ENCODE results near the gene CHL1. TPM values are rescaled to one million over a fixed set of nuclear protein-coding genes. Genes with fewer than 3 reads are reported as not detected.

CHL1 gene
- total RNA-seq, 1 experiment from 2014 or later = not detected

DNA sequence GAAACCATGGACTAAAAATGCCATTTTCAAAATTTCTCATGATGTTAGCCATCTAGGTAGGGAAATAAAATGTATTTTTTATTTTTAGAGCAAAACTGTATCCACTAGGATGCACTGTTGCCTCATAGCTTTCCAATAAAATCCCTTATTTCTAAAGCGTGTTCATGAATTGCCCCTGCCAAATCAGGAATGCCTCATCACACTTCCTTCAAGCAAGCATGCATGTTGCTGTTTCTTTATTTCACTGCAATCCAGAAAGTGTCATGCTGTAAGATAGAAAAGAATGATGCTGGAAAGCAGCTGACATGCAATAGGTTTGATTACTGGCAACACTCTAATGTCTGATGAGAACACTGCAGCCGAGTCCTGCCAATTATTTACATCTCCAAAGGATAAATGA lies 239.5 kb downstream of the CHL1 start:
- H3K4me3 ChIP-seq = no peak overlapping the region
- no peak overlapping the region for H2AFZ ChIP-seq
- BruUV-seq (replicated peaks) = no TSS peak
- TF ChIP-seq, protein P1, sequence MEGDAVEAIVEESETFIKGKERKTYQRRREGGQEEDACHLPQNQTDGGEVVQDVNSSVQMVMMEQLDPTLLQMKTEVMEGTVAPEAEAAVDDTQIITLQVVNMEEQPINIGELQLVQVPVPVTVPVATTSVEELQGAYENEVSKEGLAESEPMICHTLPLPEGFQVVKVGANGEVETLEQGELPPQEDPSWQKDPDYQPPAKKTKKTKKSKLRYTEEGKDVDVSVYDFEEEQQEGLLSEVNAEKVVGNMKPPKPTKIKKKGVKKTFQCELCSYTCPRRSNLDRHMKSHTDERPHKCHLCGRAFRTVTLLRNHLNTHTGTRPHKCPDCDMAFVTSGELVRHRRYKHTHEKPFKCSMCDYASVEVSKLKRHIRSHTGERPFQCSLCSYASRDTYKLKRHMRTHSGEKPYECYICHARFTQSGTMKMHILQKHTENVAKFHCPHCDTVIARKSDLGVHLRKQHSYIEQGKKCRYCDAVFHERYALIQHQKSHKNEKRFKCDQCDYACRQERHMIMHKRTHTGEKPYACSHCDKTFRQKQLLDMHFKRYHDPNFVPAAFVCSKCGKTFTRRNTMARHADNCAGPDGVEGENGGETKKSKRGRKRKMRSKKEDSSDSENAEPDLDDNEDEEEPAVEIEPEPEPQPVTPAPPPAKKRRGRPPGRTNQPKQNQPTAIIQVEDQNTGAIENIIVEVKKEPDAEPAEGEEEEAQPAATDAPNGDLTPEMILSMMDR (conservative IDR thresholded peaks at IDR 0.05) = no peak
- TF ChIP-seq EZH2 (IDR thresholded peaks at IDR 0.05; ENCODE audit: low read depth) = no peak
- POLR2A ChIA-PET (ENCODE audit: unreplicated experiment) = no interaction called here
- H3K27me3 ChIP-seq (ENCODE audit: insufficient read depth, low read depth) = no peaks in the 10 kb centered on the region
- no peaks in the 10 kb centered on the region for H3K9me3 ChIP-seq (ENCODE audit: insufficient read depth, low read depth)
- no peak overlapping the region for H3K27ac ChIP-seq
- intact Hi-C loops (cut with micrococcal nuclease; ENCODE audit: unreplicated experiment) = no loop called here
- no peaks in the 10 kb centered on the region for H3K79me2 ChIP-seq (ENCODE audit: low read depth)
- no peaks in the 10 kb centered on the region for H3K9me2 ChIP-seq (ENCODE audit: insufficient read depth)
- H3K36me3 ChIP-seq (ENCODE audit: low read depth) = no peaks in the 10 kb centered on the region
- H3F3A ChIP-seq (ENCODE audit: insufficient read depth, low read depth) = no peaks in the 10 kb centered on the region
- CTCF ChIA-PET = no interaction called here
- DNase-seq = no peak
- H4K20me1 ChIP-seq (ENCODE audit: insufficient read depth) = no peaks in the 10 kb centered on the region
- no peak overlapping the region for H3K4me2 ChIP-seq
- H3K4me1 ChIP-seq (replicated peaks; ENCODE audit: insufficient read depth) = no peaks in the 10 kb centered on the region

DNA sequence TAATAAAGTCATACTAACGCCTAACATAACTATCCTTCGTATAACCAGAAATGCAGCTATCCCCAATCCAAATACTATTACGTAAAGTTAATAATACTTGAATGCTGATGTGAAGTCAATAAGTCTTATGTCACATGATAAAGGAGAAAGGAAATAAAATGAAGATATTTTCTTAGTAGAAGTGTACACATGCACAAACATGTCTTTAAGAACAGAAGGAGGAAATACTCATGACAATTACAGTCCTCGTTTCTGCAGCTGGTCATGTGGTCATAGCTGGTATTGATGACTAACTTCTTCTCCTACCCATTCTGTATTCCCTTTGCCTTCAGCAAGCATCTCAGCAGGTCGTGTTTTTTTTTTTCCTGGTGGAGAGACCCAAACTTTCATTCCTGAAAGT lies 244.3 kb downstream of the CHL1 start:
- Histone ChIP-seq H3K36me3 (ENCODE audit: low read depth) (no peaks in the 10 kb centered on the region), H3K27ac (no peak overlapping the region), H2AFZ (no peak overlapping the region), H3K9me2 (ENCODE audit: insufficient read depth) (no peaks in the 10 kb centered on the region), H3K4me2 (no peak overlapping the region), H4K20me1 (ENCODE audit: insufficient read depth) (no peaks in the 10 kb centered on the region), H3F3A (ENCODE audit: insufficient read depth, low read depth) (no peaks in the 10 kb centered on the region), H3K4me1 (replicated peaks; ENCODE audit: insufficient read depth) (no peaks in the 10 kb centered on the region), H3K9me3 (ENCODE audit: insufficient read depth, low read depth) (no peaks in the 10 kb centered on the region), H3K79me2 (ENCODE audit: low read depth) (no peaks in the 10 kb centered on the region), H3K4me3 (no peak overlapping the region), H3K27me3 (ENCODE audit: insufficient read depth, low read depth) (no peaks in the 10 kb centered on the region)
- no TSS peak for BruUV-seq (replicated peaks)
- intact Hi-C loops (cut with micrococcal nuclease; ENCODE audit: unreplicated experiment) = no loop called here
- TF ChIP-seq, protein P1 (conservative IDR thresholded peaks at IDR 0.05) = no peak
- TF ChIP-seq EZH2 (IDR thresholded peaks at IDR 0.05; ENCODE audit: low read depth) = no peak
- POLR2A ChIA-PET (ENCODE audit: unreplicated experiment) = no interaction called here
- CTCF ChIA-PET = no interaction called here
- no peak for DNase-seq

DNA sequence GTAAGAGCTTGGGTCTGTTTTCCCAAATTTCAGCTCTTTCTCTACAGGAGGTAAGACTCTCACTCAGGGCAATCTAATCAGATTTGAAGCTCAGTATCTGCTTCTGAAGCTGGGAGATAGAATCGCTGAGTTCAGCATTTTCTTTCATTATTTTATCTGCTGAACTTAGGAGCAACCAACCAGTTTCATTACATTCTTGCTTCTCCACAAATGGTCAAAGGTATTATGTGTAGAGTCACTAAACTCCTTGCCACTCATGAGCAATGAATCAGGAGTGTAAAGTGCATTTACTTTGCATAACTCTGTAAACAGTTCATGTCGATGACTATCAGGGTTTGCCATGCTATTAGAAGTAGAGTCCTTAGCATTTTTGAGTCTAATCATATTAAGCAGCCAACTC lies 249.4 kb downstream of the CHL1 start:
- DNase-seq = no peak
- no peak overlapping the region for H2AFZ ChIP-seq
- H3K79me2 ChIP-seq (ENCODE audit: low read depth) = no peaks in the 10 kb centered on the region
- H3K9me3 ChIP-seq (ENCODE audit: insufficient read depth, low read depth) = no peaks in the 10 kb centered on the region
- TF ChIP-seq, protein P1 (conservative IDR thresholded peaks at IDR 0.05) = no peak
- no peak for TF ChIP-seq EZH2 (IDR thresholded peaks at IDR 0.05; ENCODE audit: low read depth)
- H3K27me3 ChIP-seq (ENCODE audit: insufficient read depth, low read depth) = no peaks in the 10 kb centered on the region
- ChIA-PET CTCF (no interaction called here), POLR2A (ENCODE audit: unreplicated experiment) (no interaction called here)
- H3K4me3 ChIP-seq = no peak overlapping the region
- BruUV-seq (replicated peaks) = no TSS peak
- no peaks in the 10 kb centered on the region for H3K4me1 ChIP-seq (replicated peaks; ENCODE audit: insufficient read depth)
- no peaks in the 10 kb centered on the region for H3K9me2 ChIP-seq (ENCODE audit: insufficient read depth)
- no peaks in the 10 kb centered on the region for H4K20me1 ChIP-seq (ENCODE audit: insufficient read depth)
- no peak overlapping the region for H3K4me2 ChIP-seq
- no peaks in the 10 kb centered on the region for H3F3A ChIP-seq (ENCODE audit: insufficient read depth, low read depth)
- intact Hi-C loops (cut with micrococcal nuclease; ENCODE audit: unreplicated experiment) = no loop called here
- no peak overlapping the region for H3K27ac ChIP-seq
- H3K36me3 ChIP-seq (ENCODE audit: low read depth) = no peaks in the 10 kb centered on the region
